LHCN-M2 (cell line): Measurements from ENCODE around the gene CIRBP. TPM values are rescaled to one million over a fixed set of nuclear protein-coding genes. Genes with fewer than 3 reads are reported as not detected.
A peak's percentile ranks its signal among the peaks of the same experiment; 100 is the strongest.

Source experiments
- DNase-seq: peaks from one replicate; pipeline ENCODE4 v3.0.0-alpha.2; 2012; ENCODE audit warnings: low read depth
- total RNA-seq: library from RNA; depleted of rRNA; stranded (reverse); fragments of >200 nt; gene quantifications from 2 replicates; pipeline ENCODE4 v1.2.3, GENCODE V29; 2014

Gene CIRBP
- total RNA-seq, 1 experiment from 2014 or later: 293 TPM

GRCh38 chr19:1254530-1255185, 14.5 kb upstream of the CIRBP start:
- no peak for DNase-seq

- no peak for DNase-seq
Observed at GRCh38 chr19:1255186-1256161, 13.7 kb upstream of the CIRBP start.

- DNase-seq: no peak
Observed at GRCh38 chr19:1256646-1257474, 12.3 kb upstream of the CIRBP start.

- DNase-seq: no peak
Observed at GRCh38 chr19:1257475-1258162, 11.5 kb upstream of the CIRBP start.

- DNase-seq: no peak
Observed at GRCh38 chr19:1258163-1258492, 11.0 kb upstream of the CIRBP start.

GRCh38 chr19:1258707-1259205, 10.4 kb upstream of the CIRBP start:
- DNase-seq: no peak

GRCh38 chr19:1259206-1259875, 9.8 kb upstream of the CIRBP start:
- peak; percentile 47 for DNase-seq

GRCh38 chr19:1259876-1260748, 9.0 kb upstream of the CIRBP start:
- DNase-seq: no peak

GRCh38 chr19:1260749-1261537, 8.2 kb upstream of the CIRBP start:
- peak; percentile 94 for DNase-seq

GRCh38 chr19:1261538-1261797, 7.7 kb upstream of the CIRBP start:
- no peak for DNase-seq

- peak; percentile 41 for DNase-seq
Observed at GRCh38 chr19:1261798-1262622, 7.1 kb upstream of the CIRBP start.

GRCh38 chr19:1262623-1263123, 6.5 kb upstream of the CIRBP start:
- DNase-seq: peak; percentile 57

- peak; percentile 54 for DNase-seq
Observed at GRCh38 chr19:1263188-1263587, 5.9 kb upstream of the CIRBP start.

GRCh38 chr19:1264801-1265614, 4.1 kb upstream of the CIRBP start:
- peak; percentile 94 for DNase-seq

- peak; percentile 95 for DNase-seq
Observed at GRCh38 chr19:1265615-1266128, 3.5 kb upstream of the CIRBP start.

- peak; percentile 90 for DNase-seq
Observed at GRCh38 chr19:1266129-1266915, 2.8 kb upstream of the CIRBP start.
